IPS DF 4.7 (cell line): ENCODE measurements around the gene ARSG.
"Not testable (repeated sequence)": the region's sequence is repeated elsewhere in the genome, so short reads cannot be mapped to it uniquely, and the experiment has no call there.

Experiments used
- DNase-seq: peaks from one replicate; pipeline ENCODE4 v3.0.0-alpha.2; 2013; ENCODE audit warnings: low spot score; ENCODE audit errors: extremely low read depth

The ARSG gene

DNA sequence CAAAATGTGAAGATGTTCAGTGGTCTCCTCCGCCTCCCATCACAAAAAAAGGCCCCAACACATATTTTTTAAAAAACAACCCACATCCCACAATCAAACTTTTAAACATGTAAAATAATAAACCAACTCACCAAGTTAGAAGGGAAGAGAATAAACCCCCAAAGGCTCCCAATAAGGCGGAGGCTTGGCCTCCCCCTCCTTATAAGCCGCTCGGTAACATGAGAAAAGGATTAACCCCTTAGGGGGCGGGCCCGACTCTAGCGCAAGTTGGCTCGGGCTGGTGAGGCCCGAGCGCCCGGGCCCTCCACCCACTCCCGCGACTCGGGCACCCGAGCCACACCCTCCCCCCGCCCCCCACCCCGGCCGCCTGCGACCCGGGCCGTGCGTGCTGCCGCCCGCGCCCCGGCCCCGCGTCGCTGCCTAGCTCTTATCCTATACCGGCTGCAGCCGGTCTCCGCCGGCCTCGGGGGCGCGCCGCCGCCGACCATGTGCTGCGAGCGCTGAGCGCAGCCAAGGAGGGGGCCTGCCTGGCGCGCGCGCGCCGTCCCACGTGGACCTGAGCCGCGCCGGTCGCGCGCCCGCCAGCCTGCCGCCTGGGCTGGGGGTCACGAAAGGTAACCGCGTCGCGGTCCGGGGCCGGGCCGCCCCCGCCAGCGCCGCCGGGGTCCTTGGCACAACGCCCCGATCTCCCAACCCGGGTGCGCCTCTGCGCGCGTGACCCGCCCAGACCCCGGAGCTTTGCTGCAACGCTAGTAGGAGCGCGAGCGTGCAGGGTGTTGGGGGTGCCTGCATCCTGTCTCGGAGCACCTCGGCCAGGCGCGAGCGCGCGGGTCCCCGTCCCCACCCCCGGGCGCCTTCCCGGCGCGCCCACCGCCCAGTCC is at the start of gene ARSG, which contains the start of gene SLC16A6:
Gene ARSG, plus strand, starts transcription at position 541 of the 881 bp plus-strand sequence. CDS start 15,999 bp downstream, outside the sequence.
Gene SLC16A6, minus strand, starts transcription at position 173 of the 881 bp plus-strand sequence. CDS start 12,807 bp downstream, outside the sequence.
- DNase-seq: no peak

DNA sequence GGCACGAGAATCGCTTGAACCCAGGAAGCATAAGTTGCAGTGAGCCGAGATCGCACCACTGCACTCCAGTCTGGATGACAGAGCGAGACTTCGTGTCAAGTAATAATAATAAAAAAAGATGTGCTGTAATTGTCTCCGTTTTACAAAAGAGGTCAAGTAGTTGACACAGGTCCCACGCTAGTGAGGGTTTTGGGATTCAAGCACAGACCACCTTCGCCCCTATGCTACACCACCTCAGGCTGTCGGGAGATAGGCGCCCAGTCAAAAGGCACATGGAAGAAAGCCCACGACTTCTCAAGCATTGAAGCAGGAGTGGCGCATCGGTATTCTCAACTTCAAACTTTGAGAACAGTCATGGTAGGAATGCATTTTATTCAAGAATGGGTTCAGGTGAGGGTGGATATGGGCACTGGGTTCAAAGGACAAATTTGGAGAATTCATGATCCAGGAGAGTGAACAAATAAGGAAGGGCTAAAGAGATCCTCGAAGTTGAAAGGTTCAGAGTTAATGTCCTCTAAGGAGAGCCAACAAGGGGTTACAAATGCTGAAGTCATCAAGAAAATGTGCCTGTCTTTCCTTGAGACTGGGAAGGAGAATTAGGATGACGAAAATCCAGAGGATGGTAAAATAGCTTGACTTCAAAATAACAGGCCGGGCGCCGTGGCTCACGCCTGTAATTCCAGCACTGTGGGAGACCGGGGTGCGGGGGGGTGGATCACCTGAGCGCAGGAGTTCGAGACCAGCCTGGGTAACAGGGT is 44.8 kb upstream of the ARSG start:
- no peak for DNase-seq

DNA sequence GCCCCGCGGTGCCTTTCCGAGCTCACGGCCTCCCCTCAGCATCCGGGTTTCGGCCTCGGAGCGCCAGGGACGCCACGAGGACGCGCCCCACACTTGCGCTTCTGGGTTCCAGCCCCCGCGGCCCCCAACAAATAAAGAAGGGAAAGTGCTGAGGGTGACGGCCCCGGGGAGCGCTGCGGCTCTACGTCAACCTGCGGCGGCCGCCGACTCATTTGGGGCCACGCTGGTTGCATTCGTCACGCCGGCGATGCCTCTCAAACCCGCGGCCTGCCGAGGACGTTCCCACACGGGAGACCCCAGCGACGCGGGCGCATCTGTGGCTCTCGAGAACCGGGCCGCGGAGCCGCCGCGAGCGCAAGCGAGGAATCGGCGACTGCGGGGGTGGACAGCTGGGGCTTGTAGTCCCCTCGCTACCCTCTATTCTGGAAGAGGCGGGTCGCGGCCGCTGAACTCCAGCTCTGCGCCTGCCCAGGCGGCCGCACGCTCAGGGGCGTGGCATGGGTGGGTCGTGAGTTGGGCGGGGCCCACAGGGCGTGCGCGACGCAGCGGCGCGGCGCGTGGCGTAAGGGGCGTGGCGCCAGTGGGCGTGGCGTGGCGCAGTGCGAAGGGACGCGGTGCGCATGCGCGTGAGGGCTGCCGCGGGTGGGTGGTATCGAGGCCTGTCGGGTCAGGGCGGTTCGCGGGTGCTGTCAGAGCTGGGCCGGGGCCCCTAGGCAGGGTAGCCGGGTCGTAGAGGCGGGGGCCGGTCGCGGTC is 43.7 kb upstream of the ARSG start, which contains the start of gene AMZ2:
Gene AMZ2, plus strand, starts transcription at position 599 of the 754 bp plus-strand sequence. CDS start 2,145 bp downstream, outside the sequence.
- peak; percentile 41 for DNase-seq

DNA sequence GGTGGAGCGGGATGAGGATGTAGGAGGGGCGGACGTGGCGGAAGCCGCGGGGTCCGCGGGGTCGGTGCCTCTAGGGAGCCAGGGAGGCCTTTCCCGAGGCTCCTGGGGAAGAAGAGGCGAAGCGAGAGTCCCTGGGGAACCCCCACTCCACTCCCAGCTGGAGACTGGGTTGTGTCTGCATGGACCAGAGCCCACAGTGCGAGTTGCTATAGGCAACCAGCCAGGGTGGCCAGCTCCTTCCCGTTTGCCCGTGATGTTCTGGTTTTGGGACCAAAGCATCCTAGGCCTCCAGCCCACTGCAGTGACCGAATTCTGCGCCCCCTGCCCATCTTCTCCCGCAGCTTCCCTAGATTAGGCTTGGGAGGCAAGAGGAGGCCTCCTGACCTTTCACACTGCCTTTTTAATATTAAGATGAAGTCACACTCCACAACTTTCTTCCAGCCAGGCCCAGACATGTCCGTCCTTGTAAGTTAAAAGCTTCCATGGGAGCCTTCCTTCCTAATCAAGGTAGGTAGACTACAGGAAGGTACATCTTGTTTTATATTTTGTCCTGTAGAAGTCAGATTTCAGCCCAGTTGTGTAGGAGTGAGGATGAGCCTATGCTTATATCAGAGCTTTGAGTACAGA is 43.0 kb upstream of the ARSG start:
- DNase-seq: no peak

DNA sequence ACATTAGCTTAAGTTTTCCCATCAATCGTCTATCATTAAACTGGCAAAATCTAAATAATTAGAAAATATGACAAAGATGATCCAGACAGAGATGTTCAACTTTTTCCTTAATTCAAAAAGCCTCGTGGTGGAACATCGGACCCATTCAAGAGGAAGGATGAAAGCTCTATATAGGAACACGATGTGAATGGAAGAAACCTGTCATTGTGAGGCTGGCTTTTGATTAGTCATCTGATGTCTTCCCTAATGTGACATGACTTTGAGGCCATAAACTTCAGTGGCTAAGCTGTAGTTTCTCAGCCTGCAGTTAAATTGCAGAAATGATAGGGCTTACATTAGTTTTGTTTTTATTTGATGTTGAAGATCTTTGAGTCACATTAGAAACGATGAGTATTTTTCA is 42.4 kb upstream of the ARSG start:
- no peak for DNase-seq

DNA sequence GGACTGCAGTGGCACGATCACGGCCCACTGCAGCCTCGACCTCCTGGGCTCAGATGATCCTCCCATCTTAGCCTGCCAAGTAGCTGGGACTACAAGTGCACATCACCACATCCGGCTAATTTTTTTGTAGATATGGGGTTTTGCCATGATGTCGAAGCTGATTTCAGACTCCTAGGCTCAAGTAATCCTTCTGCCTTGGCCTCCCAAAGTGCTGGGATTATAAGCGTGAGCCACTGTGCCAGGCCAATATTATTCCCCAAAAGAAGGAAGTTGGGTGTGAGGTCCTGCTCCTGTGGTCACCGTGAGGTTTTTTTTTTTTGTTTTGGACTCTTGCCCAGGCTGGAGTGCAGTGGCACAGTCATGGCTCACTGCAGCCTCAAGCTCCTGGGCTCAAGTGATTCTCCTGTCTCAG is 41.9 kb upstream of the ARSG start:
- DNase-seq: no peak

DNA sequence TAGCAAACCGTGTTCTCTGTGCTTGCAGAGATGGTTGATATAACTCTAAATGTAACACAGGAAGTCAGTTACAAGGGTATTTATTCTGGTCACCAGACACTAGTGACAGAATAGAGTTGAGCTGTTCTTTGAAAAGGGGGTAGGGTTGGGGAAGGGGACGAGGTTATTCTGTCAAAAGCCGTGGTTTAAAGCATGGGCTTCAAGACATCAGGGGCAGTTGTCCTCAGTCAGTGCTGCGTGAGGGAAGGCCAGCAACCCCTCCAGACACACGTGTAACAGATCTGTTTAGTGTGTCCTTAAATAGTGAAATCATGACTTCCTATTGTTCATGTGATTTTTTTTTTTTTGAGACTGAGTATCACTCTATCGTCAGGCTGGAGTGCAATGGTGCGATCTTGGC is 37.9 kb upstream of the ARSG start:
- not testable (repeated sequence) for DNase-seq

DNA sequence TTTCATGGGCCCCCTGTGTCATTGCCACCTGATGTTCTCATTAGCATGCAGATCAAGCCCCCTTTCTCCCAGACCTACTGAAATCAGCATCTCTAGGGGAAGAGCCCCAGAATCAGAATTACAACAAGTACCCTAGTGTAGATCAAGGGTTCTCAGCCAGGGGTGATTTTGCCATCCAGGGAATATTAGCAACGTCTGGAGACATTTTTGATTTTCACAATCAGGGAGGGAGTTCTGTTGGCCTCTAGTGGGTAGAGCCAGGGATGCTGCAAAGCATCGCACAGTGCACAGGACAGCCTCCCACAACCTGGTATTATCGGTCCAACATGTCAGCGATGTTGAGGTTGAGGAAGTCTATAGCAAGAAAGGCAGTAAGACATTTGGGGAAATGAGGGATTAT is 36.1 kb upstream of the ARSG start:
- DNase-seq: no peak

DNA sequence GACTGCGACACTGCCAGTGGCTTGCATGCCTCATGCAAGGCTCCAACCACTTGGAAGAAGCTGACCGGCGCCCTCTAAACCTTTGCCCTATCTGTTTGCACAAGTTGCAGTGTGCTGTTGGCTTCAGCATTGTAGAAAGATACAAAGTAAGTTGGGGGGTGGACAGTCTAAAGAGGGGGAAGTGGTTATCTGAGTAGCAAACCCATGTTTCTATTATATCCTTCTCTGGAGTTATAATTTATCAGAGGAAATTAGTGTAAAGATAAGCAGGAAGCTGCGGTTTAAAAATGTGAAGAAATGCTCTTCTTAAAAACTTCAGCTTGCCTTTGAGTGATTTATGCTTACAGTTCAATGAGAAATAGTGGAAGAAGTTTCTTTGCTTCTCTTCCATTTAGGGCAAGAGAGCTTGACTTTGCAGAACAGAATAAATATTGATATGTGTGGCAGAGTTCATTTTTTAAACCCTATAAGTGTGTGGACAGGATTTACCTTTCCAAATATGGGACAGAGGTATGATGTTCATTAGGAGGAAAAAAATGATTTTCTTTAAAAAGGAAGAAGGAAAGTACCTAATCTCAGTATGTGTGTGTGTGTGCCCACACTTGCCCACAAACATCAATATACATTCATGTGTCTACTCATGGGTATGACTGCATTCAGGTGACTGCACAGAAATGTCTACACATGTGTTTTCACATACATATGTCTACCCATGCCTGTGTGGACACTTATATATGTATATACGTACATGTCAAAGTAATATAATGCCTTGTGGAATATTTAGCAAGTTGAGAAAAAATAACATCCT is 35.4 kb upstream of the ARSG start:
- DNase-seq: no peak

DNA sequence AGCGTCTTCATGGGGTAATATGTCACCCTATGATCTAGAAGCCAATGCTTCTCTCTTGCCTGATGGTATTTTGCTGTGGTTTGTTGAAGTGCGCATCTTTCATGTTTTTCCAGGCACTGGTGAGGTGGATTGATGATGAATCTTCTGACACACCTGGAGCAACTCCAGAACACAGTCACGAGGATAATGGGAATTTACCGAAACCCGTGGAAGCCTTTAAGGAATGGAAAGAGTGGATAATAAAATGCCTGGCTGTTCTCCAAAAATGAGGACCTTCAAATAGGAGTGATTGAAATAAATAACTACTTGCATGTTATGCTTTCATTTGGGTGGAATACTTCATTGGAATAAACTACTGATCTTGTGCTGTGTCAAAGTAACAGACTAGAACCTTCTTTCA is 34.6 kb upstream of the ARSG start:
- DNase-seq: not testable (repeated sequence)

DNA sequence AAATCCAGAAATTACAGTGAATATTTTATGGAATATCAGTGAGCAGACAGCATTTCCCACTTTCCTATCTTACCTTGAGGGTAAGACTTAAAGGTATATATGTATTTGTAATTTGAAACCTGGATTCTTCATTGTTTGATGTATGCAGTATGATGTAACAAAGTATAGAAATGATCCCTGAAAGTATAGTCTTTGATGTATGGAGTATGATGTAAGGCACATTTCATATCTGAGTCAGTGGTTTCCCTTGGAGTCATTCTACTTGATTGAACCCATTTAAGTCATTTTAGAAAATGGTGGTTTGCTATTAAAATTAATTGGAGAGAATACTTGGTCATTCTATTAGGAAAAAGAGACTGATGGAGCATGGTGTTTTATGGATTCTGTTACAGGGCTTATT is 33.4 kb upstream of the ARSG start:
- DNase-seq: no peak

DNA sequence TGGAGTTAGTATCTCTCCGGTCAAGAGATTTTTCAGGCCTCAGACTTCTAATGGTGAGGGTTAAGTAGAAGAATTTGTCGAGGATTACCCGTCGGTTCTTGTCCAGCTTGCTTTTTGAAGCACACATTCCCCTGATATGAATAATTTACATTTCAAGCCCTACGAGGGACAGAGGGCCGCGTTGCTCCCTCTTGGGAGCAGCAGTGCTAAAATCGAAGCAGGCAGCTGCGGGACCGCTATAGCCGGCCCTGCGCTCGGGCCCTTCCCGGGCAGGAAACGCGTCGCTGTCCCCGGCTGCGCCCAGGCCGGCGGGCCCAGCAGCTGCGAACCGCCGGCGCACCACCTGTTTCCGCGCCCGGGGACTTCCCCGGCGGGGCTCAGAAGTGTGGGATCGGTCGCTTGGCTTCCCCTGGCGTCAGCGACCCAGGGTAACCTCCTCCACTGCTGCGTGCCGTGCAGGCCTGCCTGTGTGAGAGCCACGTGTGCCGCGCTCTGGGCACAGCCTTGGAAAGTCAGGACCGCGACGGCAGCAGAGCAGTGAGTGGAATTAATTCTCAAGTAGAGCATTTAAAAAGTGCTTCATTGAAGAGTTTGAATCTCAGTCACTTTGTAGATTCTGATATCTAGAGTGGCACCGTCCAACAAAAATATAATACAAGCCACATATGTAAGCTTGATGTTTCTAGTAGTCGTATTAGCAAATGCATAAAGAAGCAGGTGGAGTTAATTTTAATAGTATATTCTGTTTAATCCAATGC is 32.2 kb upstream of the ARSG start:
- not testable (repeated sequence) for DNase-seq

DNA sequence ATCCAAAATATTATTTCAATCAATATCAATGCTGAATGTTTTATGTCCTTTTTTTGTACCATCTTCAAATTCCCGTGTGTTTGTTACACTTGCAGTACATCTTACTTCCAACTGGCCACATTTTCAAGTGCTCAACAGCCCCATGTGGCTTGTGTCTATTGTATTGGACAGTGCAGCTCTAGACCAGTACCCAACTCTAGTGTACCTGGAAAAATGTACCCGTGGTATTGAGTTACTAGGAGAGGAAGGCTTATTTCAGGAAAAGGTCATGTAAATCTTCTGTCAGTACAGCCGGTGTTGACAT is 31.7 kb upstream of the ARSG start:
- not testable (repeated sequence) for DNase-seq

DNA sequence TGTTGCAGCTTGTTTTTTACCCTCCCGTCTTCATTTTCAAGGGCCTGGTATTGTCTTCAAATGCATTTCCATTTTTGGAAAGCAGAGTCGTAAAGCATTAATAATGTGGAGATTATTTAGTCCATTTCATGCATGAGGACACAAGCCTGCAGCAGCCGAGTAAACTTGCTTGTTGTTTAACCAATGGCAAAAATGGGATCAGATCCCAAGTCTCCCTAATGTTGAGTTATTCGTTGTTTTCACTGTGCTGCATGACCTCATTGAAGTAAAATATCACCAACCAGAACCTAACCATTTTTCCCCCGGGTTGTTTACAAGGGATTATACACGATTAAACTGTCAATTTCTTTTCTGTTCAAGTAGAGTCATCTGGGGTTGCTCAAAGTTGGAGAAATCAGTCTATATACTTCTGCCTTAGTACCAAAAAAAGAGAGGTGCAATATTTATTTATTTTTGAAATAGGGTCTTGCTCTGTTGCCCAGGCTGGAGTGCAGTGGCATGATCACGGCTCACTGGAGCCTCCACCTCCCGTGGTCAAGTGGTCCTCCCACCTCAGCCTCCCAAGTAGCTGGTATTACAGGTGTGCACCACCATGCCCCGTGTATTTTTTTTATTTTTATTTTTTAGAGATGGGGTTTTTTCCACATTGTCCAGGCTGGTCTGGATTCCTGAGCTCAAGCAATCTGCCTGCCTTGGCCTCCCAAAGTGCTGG is 31.1 kb upstream of the ARSG start:
- DNase-seq: no peak

DNA sequence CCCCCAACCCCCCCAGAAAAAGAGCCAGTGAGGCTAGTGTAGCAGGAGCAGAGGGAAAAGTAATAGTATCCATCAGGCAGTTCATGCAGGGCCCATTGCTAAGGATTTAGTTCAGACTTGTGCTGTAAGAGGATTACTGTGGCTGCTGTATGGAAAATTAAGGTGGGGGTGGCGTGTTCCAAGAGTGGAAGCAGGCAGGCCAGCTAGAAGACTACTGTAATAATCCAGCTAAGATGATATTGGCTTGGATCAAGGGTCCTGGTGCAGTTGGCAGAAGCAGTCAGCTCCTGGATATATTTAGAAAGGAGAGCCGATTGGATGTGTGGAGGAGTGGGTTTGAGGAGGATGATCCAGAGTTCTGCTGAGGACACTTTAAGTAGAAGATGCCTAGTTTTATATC is 28.8 kb upstream of the ARSG start:
- not testable (repeated sequence) for DNase-seq

DNA sequence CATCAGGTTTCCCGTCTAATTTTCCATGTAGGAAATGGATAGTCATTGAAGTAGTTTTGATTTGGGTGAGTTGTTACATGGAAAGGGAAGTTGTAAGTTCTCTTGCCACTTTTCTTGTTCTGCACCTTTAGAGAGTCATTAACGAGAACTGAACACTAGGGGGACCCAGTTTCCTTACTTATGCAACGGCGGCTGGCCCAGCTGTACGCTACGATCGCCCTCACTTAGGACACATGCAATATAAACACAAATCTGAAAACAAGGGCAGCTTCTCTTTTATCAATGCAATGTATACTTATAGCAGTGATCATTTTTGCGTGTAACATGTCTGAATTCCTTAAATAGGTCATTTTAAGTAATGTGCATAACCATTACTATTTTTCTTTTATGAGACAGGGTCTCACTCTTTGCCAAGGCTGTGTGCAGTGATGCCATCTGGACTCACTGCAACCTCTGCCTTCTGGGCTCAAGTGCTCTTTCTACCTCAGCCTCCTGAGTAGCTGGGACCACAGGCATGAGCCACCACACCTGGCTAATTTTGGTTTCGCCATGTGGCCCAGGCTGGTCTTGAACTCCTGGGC is 28.1 kb upstream of the ARSG start:
- DNase-seq: not testable (repeated sequence)

DNA sequence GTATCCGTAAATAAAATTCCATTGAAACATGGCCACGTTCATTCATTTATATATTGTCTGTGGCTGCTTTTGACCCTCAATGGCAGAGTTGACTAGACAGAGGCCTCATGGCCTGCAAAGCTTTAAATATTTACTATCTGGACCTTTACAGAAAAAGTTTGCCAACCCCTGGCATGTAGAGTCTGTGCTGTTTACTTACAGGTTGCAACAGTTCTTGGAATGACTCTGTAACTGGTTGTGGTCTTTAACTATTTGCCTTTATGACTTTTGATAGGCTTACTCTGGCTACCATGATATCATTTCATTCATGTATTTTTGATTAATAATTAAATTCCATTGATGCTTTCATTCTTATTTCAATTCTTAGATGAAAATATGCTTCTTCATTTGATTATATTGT is 25.5 kb upstream of the ARSG start:
- not testable (repeated sequence) for DNase-seq

DNA sequence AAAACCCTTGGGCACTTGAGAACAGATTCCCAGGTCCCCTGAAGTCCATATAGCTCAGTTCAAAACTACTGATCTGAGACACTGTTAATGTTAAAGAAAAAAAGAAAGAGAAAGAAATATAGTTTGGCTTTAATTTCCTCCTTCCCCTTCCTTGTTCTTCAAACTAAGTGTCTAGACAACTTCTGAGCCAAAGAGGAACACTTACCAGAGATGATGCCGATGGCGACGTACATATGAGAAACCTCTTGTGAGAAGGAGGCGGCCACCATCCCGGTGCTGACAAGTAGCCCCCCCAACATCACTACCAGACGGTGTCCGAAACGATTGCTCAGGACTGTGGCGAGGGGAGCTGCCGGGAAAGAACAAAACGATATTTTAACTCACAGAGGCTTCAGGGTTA is 17.6 kb upstream of the ARSG start:
- no peak for DNase-seq

DNA sequence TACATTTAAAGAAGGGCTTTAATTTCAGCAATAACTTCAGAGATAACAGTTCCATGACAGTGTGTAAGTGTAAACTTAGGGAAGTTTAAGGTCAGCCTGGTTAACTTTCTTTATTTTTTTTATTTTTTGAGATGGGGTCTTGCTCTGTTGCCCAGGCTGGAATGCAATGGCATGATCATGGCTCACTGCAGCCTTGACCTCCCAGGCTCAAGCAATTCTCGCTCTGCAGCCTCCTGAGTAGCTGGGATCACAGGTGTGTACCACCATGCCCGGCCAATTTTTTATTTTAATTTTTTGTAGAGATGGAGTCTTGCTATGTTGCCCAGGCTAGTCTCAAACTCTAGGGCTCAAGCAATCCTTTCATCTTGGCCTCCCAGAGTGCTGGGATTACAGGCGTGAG is 15.0 kb upstream of the ARSG start:
- DNase-seq: not testable (repeated sequence)
